GM18867 (cell line): ENCODE measurements around the gene PKIG.
A peak's percentile ranks its signal among the peaks of the same experiment; 100 is the strongest.
"Not testable (repeated sequence)": the region's sequence is repeated elsewhere in the genome, so short reads cannot be mapped to it uniquely, and the experiment has no call there.

Experiments used
- ATAC-seq: cut with Tn5 transposase; IDR thresholded peaks from one replicate; pipeline ENCODE4 v1.9.1; 2021; ENCODE audit warnings: mild to moderate bottlenecking, moderate library complexity; ENCODE audit not compliant: unreplicated experiment

Gene PKIG

GRCh38 chr20:44571362-44571988, 10.9 kb upstream of the PKIG start:
- ATAC-seq = no peak

- no peak for ATAC-seq
Observed at GRCh38 chr20:44572551-44573500, 9.6 kb upstream of the PKIG start.

GRCh38 chr20:44573501-44573869, 8.9 kb upstream of the PKIG start:
- ATAC-seq = no peak

- no peak for ATAC-seq
Observed at GRCh38 chr20:44574372-44574771, 8.0 kb upstream of the PKIG start.

- ATAC-seq = no peak
Observed at GRCh38 chr20:44576297-44576696, 6.1 kb upstream of the PKIG start.

- ATAC-seq = no peak
Observed at GRCh38 chr20:44579313-44580081, 2.9 kb upstream of the PKIG start.

- ATAC-seq = no peak
Observed at GRCh38 chr20:44580581-44581268, 1.7 kb upstream of the PKIG start.

GRCh38 chr20:44581515-44581914, 864 bp upstream of the PKIG start:
- no peak for ATAC-seq

- ATAC-seq = no peak
Observed at GRCh38 chr20:44583157-44583556, 778 bp downstream of the PKIG start.

- ATAC-seq = no peak
Observed at GRCh38 chr20:44584162-44584561, 1.8 kb downstream of the PKIG start.

- no peak for ATAC-seq
Observed at GRCh38 chr20:44585057-44585963, 2.9 kb downstream of the PKIG start.

GRCh38 chr20:44586289-44586911, 4.0 kb downstream of the PKIG start:
- ATAC-seq = peak; percentile 70

GRCh38 chr20:44587035-44587980, 4.9 kb downstream of the PKIG start:
- no peak for ATAC-seq

- not testable (repeated sequence) for ATAC-seq
Observed at GRCh38 chr20:44588321-44588720, 5.9 kb downstream of the PKIG start.

GRCh38 chr20:44589537-44589936, 7.2 kb downstream of the PKIG start:
- no peak for ATAC-seq

- ATAC-seq = no peak
Observed at GRCh38 chr20:44590980-44591778, 8.8 kb downstream of the PKIG start.

GRCh38 chr20:44592366-44592765, 10.0 kb downstream of the PKIG start:
- ATAC-seq = no peak

- ATAC-seq = no peak
Observed at GRCh38 chr20:44593751-44594150, 11.4 kb downstream of the PKIG start.
